HL-60 (cell line): ENCODE measurements around the gene MUC6.

Experiments used
- GABPA ChIP-seq: IDR thresholded peaks from 2 replicates; pipeline ENCODE4 v1.6.1; 2012; ENCODE audit warnings: low read depth
- POLR2AphosphoS5 ChIP-seq: IDR thresholded peaks from 2 replicates; pipeline ENCODE4 v1.6.1; 2012; ENCODE audit warnings: low read depth
- TF ChIP-seq, protein P1 (sequence below): IDR thresholded peaks from one replicate; pipeline ENCODE4 v1.5.1; 2011; ENCODE audit warnings: low read length, control low read depth, inconsistent platforms; ENCODE audit not compliant: insufficient read depth

DNA sequence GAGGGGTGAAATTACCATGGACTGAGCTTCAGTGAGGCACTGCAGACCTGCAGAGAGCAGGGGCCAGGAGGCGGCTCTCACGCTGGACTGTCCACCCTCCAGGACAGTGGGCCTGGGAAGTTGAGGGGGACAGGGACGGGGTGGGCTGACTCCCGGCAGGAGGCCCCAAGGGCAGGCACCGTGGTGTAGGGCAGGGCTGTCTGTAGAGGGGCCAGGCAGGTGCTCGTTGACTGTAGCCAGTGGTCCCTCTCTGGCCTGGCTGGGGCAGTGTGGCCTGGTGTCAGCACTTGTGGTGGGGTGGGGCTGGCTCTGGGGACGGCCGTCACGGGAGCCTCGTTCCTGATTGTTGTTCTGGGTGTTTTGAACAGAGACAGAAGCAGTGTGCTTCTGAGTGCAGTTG is 46.4 kb downstream of the MUC6 start:
- TF ChIP-seq, protein P1, sequence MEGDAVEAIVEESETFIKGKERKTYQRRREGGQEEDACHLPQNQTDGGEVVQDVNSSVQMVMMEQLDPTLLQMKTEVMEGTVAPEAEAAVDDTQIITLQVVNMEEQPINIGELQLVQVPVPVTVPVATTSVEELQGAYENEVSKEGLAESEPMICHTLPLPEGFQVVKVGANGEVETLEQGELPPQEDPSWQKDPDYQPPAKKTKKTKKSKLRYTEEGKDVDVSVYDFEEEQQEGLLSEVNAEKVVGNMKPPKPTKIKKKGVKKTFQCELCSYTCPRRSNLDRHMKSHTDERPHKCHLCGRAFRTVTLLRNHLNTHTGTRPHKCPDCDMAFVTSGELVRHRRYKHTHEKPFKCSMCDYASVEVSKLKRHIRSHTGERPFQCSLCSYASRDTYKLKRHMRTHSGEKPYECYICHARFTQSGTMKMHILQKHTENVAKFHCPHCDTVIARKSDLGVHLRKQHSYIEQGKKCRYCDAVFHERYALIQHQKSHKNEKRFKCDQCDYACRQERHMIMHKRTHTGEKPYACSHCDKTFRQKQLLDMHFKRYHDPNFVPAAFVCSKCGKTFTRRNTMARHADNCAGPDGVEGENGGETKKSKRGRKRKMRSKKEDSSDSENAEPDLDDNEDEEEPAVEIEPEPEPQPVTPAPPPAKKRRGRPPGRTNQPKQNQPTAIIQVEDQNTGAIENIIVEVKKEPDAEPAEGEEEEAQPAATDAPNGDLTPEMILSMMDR: no peak
- TF ChIP-seq GABPA (no peak), POLR2AphosphoS5 (no peak)
